DMS114 treated with DMSO at 0.1 percent for 48 hours (cell line): ENCODE data around the gene BASP1.
"Not testable (repeated sequence)": the region's sequence is repeated elsewhere in the genome, so short reads cannot be mapped to it uniquely, and the experiment has no call there.

Experiments used
- DNase-seq: peaks from one replicate; lab custom pipeline; 2025; ENCODE audit not compliant: unreplicated experiment; lab: John Stamatoyannopoulos, UW

Gene BASP1

DNA sequence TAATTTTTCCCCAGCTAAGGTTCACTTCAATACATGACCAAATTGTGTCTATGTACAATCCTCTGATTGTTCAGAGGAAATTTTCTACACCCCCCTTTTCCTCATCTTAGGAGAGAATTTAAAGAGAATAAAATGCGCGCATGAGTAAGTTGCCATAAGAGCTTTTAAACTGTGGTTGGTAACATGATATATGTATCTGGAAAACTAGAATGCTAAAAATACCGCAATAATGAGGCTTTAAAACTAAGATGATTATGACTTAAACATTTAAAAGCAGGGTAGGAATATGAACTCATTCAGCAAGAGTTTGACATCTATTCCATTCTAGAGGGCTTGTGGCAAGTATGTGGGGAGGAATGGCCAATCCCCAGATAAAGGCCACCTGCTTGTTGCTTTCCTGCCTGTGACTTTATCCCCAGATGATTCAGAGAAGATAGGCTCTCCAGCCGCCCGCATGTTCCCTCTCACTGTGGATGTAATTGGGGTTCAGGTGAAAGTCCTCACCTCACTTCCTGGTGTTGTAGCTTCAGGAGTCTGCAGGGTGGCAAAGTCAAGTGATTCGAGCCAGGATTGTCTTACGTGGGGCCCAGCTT lies 26.5 kb upstream of the BASP1 start:
- no peak for DNase-seq

GRCh38 chr5:17191574-17191973 lies 25.9 kb upstream of the BASP1 start:
- DNase-seq = not testable (repeated sequence)

GRCh38 chr5:17192191-17192590 lies 25.2 kb upstream of the BASP1 start:
- DNase-seq = no peak

DNA sequence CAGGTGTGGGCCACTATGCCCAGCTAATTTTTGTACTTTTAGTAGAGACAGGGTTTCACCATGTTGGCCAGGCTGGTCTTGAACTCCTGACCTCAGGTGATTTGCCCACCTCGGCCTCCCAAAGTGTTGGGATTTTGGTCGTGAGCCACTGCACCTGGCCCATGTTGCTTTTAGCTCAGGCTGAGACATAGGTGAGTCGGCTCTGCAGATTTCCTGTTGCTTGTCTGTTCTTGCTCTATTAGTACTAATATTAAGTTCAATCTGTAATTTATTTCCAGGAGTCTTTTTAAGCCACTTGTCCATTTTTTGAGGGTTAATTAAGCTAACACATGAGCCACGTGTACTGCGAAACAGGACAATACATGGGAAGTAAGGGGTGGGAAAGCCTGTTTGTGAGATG lies 21.4 kb upstream of the BASP1 start:
- no peak for DNase-seq

DNA sequence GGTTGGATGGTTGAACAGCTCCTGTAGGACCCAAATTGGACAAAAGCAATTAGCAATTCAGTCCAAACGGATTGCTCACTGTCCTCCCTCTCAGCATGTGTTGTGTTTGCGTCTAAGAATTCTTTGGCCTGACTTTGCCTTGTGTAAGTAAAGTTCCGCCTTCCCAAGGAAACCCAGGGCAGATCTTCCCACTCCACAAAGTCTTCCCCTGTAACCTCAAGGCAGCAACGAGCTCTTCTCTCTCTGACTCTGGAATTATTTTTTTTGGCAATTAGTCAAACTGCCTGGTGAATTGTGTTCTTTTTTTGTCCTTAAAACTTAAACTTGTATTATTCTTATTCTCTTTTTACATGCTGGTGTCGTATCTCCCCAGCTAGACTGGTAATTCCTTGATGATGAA lies 20.7 kb upstream of the BASP1 start:
- DNase-seq = no peak

GRCh38 chr5:17203329-17204132 lies 13.9 kb upstream of the BASP1 start:
- DNase-seq = peak; percentile 58

- DNase-seq = no peak
Observed at GRCh38 chr5:17204133-17204489, 13.3 kb upstream of the BASP1 start.

DNA sequence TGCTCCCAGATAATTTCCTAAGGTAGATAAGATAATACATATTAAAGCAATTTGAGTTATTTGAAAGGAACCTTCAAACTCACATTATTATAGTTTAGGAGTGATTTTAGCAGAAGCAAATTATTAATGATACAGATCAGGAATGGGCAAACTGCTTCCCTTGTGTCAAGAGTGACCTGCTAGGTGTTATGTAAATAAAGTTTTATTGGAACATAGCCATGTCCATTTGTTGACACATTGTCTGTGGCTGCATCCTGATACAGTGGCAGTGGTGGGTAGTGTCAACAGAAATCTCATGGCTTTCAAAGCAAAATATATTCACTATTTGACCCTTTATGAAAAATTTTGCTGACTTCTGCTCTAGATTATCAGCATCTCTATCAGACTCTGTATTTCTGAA lies 11.4 kb upstream of the BASP1 start:
- DNase-seq = no peak

DNA sequence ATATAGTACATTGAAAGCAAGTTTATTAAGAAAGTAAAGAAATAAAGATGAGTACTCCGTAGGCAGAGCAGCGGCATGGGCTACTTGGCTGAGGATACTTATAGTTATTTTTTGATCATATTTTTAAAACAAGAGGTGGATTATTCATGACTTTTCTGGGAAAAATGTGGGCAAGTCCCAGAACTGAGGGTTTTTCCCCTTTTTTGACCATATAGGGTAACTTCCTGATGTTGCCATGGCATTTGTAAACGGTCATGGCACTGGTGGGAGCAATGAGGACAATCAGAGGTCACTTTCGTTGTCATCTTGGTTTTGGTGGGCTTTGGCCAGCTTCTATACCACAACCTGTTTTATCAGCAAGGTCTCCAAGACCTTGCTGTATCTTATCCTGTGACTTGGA lies 5.2 kb upstream of the BASP1 start:
- DNase-seq = no peak

DNA sequence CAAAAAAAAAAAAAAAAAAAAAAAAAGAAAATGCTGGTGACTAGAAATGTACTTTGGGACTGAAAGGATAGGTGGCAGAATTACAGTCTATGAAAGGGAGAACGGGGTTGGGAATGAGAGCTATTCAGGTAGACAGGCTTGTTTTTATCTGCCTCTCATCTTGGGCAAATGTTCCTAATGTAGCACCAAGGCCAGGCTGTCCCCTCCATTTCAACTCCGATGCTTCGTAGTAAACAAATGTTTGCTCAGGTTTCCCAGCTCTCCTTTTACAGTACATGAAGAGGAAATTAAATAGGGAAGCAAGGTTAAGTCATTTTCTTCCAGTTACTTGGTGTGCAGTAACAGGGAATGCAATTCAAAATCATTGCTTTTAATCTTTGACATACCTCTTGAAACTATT lies 4.4 kb upstream of the BASP1 start:
- DNase-seq = no peak

- no peak for DNase-seq
Observed at GRCh38 chr5:17213938-17214337, 3.5 kb upstream of the BASP1 start.

DNA sequence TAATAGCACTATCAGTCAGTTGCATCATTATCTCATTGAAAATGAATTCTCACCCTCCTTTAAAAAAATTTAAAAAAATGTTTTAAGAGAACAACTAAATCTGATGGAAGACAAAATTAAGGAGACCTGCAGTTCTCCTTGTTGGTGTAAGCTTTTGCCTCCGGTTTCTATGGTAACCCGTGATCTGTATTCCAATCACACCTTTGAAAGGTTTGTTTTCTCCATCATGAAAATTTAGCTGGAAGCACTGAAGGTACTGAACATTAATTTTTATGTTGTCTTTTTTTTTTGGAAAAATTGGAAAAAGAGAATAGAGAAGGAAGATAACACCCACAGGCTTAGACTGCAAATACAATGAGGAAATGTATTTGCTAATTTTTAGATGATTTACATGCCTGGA lies 2.5 kb upstream of the BASP1 start:
- DNase-seq = no peak

- DNase-seq = no peak
Observed at GRCh38 chr5:17215361-17215760, 2.1 kb upstream of the BASP1 start.

DNA sequence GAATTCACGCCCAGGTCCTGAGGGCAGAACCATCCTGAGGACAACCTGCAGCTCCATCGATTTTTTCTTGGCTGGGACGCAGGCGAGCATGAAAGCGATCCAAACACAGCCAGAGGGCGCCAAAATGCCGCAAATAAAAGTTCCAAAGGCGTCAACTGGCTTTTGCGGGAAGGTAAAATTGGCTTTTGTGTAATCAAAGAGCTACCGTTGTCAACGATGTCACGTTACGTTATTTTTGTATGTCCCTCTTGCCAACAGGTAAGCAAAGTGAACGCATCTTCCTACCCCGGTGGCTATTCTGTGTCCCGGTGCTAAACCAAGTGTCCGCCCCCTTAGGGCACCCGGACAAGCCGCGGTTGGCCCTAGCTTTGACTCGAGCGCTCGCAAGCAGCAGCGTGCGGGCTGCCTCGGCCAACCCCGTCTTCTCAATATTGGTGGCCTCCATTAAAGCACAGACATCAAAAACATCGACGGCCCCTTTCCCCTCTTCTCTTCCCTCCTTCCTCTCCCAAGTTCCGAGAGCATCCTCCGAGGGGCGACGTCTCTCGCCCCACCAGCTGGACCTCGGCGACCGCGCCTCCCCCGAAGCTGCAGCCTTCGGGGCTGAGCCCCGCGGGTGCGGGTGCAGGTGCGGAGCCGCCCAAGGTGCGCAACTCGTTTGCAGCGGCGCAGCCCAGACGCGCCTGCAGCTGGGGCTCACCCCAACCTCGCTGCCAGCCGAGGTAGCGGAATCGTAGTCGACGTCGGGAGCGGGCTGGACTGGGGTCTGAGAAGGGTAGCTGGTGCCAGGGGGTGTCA lies 1.1 kb upstream of the BASP1 start:
- peak; percentile 55 for DNase-seq

DNA sequence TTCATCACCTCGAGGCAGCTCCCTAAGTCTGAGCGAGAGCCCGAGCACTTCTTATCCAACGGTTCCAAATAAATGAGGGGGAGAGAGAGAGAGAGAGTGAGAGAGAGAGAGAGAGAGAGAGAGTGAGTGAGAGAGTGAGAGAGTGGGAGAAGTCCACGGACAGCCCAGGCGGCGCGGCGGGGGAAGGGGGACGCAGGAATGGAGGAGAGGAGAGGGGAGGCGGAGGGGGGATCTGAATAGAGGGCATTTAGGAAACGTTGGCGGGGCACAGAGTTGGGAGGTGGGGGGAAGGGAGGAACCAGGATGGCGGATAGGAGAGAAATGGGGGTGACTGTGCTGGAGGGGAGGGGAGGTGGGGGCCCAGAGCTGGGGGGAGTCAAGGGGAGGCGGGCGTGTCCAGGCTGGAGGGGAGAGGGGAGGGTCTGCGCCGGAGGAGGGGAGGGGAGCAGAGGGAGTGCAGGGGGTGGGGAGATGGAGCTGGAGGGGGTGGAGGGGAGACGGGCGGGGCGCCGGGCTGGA lies 398 bp upstream of the BASP1 start:
- DNase-seq = no peak

DNA sequence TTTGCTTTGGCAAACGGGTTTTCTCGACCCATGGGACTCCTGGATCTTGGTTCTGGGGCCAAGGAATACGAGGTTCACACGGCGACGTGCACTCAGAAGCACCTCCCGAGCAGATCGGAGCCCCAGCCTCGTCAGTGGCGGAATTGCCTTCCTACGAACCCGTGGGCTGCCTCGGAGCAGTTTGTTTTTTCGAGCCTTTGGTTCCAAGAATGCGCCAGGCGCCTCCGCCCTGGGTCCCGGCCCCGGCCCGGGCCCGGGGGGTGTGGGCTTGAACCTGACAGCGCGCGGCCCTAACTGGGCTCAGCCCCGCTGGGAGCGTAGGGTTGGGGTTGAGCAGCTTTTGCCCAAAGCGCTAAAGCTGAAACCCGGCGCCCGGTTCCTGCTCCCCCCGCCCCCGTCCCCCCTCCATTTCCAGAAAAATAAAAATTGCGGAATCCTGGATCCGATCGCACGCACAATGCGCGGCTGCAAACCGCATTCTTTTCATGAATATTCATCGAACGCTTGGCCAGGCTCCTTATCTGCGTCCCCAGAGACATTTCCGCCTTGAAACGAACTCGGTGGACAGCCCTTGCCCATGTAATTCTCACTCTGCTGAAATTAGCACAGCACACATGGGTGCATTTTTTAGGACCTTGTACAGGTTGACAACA lies 1.0 kb downstream of the BASP1 start:
- DNase-seq = no peak

- no peak for DNase-seq
Observed at GRCh38 chr5:17219006-17219422, 1.6 kb downstream of the BASP1 start.

DNA sequence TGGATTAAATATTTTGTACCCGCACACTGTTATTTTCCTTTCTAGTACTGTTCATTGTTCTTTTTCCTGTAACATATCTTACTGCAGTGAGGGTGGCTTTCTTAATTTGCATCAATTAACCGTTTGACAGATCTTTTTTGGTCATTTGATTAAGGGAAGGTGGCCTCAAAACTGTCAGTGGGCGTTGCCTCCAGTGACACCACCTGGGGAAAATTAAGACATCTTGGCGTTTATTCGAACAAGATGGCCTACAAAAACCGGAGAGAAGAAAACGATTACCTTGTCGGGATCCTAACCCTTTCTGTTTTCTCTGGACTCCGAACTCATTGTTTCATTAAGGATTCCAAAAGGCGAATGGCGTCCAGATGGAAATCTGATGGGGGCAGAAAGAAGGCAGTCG lies 2.0 kb downstream of the BASP1 start:
- DNase-seq = no peak

- DNase-seq = no peak
Observed at GRCh38 chr5:17219992-17220391, 2.6 kb downstream of the BASP1 start.

DNA sequence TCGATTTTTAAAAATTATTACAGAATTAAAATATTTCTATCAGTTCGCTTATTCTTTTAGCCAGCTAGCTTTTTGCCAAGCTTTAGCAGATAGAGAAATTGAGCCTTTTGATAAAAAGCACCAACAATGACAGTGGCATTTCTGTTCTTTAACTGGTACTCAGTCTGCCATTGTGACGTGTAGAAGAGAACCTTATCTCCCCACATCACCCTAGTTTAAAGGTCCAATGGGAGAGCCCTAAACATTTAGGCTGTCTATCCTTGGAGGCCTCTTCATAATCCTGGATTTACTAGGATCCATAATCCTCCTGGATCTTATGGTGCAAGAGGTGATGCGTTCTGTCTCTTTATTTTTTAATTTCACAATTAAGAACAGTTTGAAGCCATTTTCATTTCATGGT lies 3.0 kb downstream of the BASP1 start:
- DNase-seq = no peak

GRCh38 chr5:17221843-17222636 lies 4.6 kb downstream of the BASP1 start:
- DNase-seq = no peak
